CD14-positive monocyte (primary cell): ENCODE data around the gene CEP44. TPM values are rescaled to one million over a fixed set of nuclear protein-coding genes. Genes with fewer than 3 reads are reported as not detected.
"Not testable (repeated sequence)": the region's sequence is repeated elsewhere in the genome, so short reads cannot be mapped to it uniquely, and the experiment has no call there.

Source experiments
- DNase-seq, 3 donors: peaks; one replicate each; pipeline ENCODE4 v3.0.0-alpha.2; 2011 to 2022
- H2AFZ ChIP-seq: 2 replicates; pipeline ENCODE4 v1.6.0; 2012; ENCODE audit warnings: mild to moderate bottlenecking, low read depth, low read length, inconsistent platforms; ENCODE audit not compliant: insufficient read depth, poor library complexity, severe bottlenecking
- H3K27ac ChIP-seq, 2 donors: 1 replicate in 1 of 2; 2 replicates in 1 of 2; pipeline ENCODE4 v1.5.1; 2012 to 2013; ENCODE audit warnings: low read length in 2 of 2, control low read depth in 1 of 2, inconsistent platforms in 1 of 2, low read depth in 1 of 2, mild to moderate bottlenecking in 1 of 2
- H3K27me3 ChIP-seq, 2 donors: one replicate each; pipeline versions ENCODE4 v1.6.0 to v1.6.1; 2011 to 2013; ENCODE audit warnings: low read length in 2 of 2; ENCODE audit not compliant: control insufficient read depth in 2 of 2, insufficient read depth in 2 of 2
- H3K36me3 ChIP-seq, 2 donors: replicated peaks in 1 of 2; 1 replicate in 1 of 2; 2 replicates in 1 of 2; pipeline versions ENCODE4 v1.5.1 to v1.6.1; 2012 to 2013; ENCODE audit warnings: low read length in 2 of 2, control low read depth in 1 of 2, inconsistent platforms in 1 of 2, mild to moderate bottlenecking in 1 of 2; ENCODE audit not compliant: insufficient read depth in 2 of 2, control insufficient read depth in 1 of 2
- H3K4me1 ChIP-seq, 2 donors: 1 replicate in 1 of 2; 2 replicates in 1 of 2; pipeline versions ENCODE4 v1.5.1 to v1.6.1; 2012 to 2013; ENCODE audit warnings: low read length in 2 of 2, control low read depth in 1 of 2, inconsistent platforms in 1 of 2, mild to moderate bottlenecking in 1 of 2, moderate library complexity in 1 of 2; ENCODE audit not compliant: insufficient read depth in 2 of 2, control insufficient read depth in 1 of 2
- H3K4me2 ChIP-seq: replicated peaks from 2 replicates; pipeline ENCODE3; 2012; ENCODE audit warnings: low read length, moderate library complexity, mild to moderate bottlenecking; ENCODE audit not compliant: poor library complexity, severe bottlenecking; ENCODE audit errors: extremely low read depth
- H3K4me3 ChIP-seq, 3 experiments: fragments of 200-600 bp in 1 of 3; sonication (generic) in 1 of 3; replicated peaks in 1 of 3; 1 replicate in 2 of 3; 2 replicates in 1 of 3; pipeline ENCODE4 v1.5.1; 2011 to 2013; ENCODE audit warnings: low read length in 3 of 3, mild to moderate bottlenecking in 3 of 3, control low read depth in 2 of 3, low read depth in 2 of 3, inconsistent platforms in 1 of 3, moderate library complexity in 1 of 3
- H3K79me2 ChIP-seq: 2 replicates; pipeline ENCODE4 v1.6.0; 2012; ENCODE audit warnings: mild to moderate bottlenecking, control low read depth, inconsistent platforms, low read length, moderate library complexity; ENCODE audit not compliant: insufficient read depth
- H3K9ac ChIP-seq: 2 replicates; pipeline ENCODE4 v1.6.0; 2017; ENCODE audit warnings: low read length, mild to moderate bottlenecking; ENCODE audit not compliant: insufficient read depth, poor library complexity, severe bottlenecking
- H3K9me3 ChIP-seq, 2 donors: replicated peaks in 1 of 2; 1 replicate in 1 of 2; 2 replicates in 1 of 2; pipeline versions ENCODE4 v1.5.1 to v1.6.1; 2012 to 2013; ENCODE audit warnings: low read length in 2 of 2, control low read depth in 1 of 2; ENCODE audit not compliant: control insufficient read depth in 1 of 2, insufficient read depth in 1 of 2
- H4K20me1 ChIP-seq: 2 replicates; pipeline ENCODE4 v1.6.0; 2012; ENCODE audit warnings: mild to moderate bottlenecking, low read length, control low read depth, moderate library complexity; ENCODE audit not compliant: insufficient read depth
- H3K27ac Mint-ChIP-seq, 7 donors: one replicate each; pipeline ENCODE4 v1.8.0; 2020; ENCODE audit warnings: mild to moderate bottlenecking in 7 of 7, mixed read lengths in 7 of 7, moderate library complexity in 6 of 7, inconsistent platforms in 2 of 7
- H3K27me3 Mint-ChIP-seq, 3 donors: one replicate each; pipeline ENCODE4 v1.8.0; 2021 to 2022; ENCODE audit warnings: low read depth in 3 of 3, mild to moderate bottlenecking in 3 of 3, mixed read lengths in 3 of 3, moderate library complexity in 3 of 3, inconsistent platforms in 1 of 3
- H3K36me3 Mint-ChIP-seq, 2 donors: one replicate each; pipeline ENCODE4 v1.8.0; 2020; ENCODE audit warnings: mixed read lengths in 2 of 2, inconsistent platforms in 1 of 2, mild to moderate bottlenecking in 1 of 2
- H3K4me1 Mint-ChIP-seq: one replicate; pipeline ENCODE4 v1.8.0; 2020; ENCODE audit warnings: mild to moderate bottlenecking, mixed read lengths
- H3K4me3 Mint-ChIP-seq, 2 donors: one replicate each; pipeline ENCODE4 v1.8.0; 2020; ENCODE audit warnings: mild to moderate bottlenecking in 2 of 2, mixed read lengths in 2 of 2, moderate library complexity in 1 of 2
- H3K9me3 Mint-ChIP-seq, 7 donors: one replicate each; pipeline ENCODE4 v1.8.0; 2020 to 2022; ENCODE audit warnings: mixed read lengths in 7 of 7, mild to moderate bottlenecking in 6 of 7, moderate library complexity in 6 of 7, inconsistent platforms in 2 of 7
- CTCF ChIP-seq: fragments of 200-600 bp; IDR thresholded peaks from one replicate; pipeline ENCODE4 v1.8.0; 2022; ENCODE audit warnings: antibody characterized with exemption, mild to moderate bottlenecking
- WGBS: methylation state at CpG from one replicate; pipeline ENCODE4 v1.1.5; 2013; ENCODE audit warnings: missing lambda C conversion rate; ENCODE audit not compliant: insufficient coverage; 5-methylcytosine and 5-hydroxymethylcytosine counted together
- intact Hi-C, 2 donors: fragments of 100-400 bp; cut with micrococcal nuclease; formaldehyde crosslinking; loops; one replicate each; pipeline versions ENCODE4 v1.15.0 to v1.15.1; 2023
- polyA plus RNA-seq, 3 donors: library from polyadenylated mRNA; depleted of rRNA in 1 of 3; unstranded in 2 of 3; stranded (reverse) in 1 of 3; fragments of 300-500 nt in 2 of 3; fragments of >200 nt in 1 of 3; fragmentation: Illumina TruSeq in 2 of 3; gene quantifications; 1 replicate in 2 of 3; 2 replicates in 1 of 3; pipeline ENCODE4 v1.2.3, GENCODE V29; 2012 to 2021

CEP44 gene
- polyA plus RNA-seq, 3 donors = 1.9 to 3.3 (median 2.2) TPM

GRCh38 chr4:174377613-174378012 is 93.9 kb downstream of the CEP44 start:
- no CpG with 5 or more reads among the region's 2 CpGs for WGBS
- no peak for DNase-seq

GRCh38 chr4:174378951-174379350 is 95.2 kb downstream of the CEP44 start:
- H3K4me2 ChIP-seq = no peak overlapping the region
- no peaks in the 10 kb centered on the region for H3K4me1 Mint-ChIP-seq
- no peak overlapping the region for H3K4me3 ChIP-seq
- intact Hi-C loops = no loop called here
- H3K9ac ChIP-seq = no peak overlapping the region
- no peak for TF ChIP-seq CTCF
- no peaks in the 10 kb centered on the region for H4K20me1 ChIP-seq
- H3K4me3 Mint-ChIP-seq = no peak overlapping the region
- no peak overlapping the region for H3K27ac ChIP-seq
- WGBS = 100% methylated on average over 1 of the region's 2 CpGs
- no peaks in the 10 kb centered on the region for H3K4me1 ChIP-seq
- peaks cover 0 to 2% (median 0%) of the 10 kb centered on the region in 7 donors for H3K9me3 Mint-ChIP-seq
- H2AFZ ChIP-seq = no peak overlapping the region
- H3K36me3 ChIP-seq = no peaks in the 10 kb centered on the region
- no peak overlapping the region for H3K27ac Mint-ChIP-seq
- DNase-seq = no peak
- no peaks in the 10 kb centered on the region for H3K79me2 ChIP-seq
- no peaks in the 10 kb centered on the region for H3K9me3 ChIP-seq
- H3K36me3 Mint-ChIP-seq = no peaks in the 10 kb centered on the region
- no peaks in the 10 kb centered on the region for H3K27me3 ChIP-seq
- H3K27me3 Mint-ChIP-seq = peaks cover 0 to 3% (median 1%) of the 10 kb centered on the region in 3 donors

More at GRCh38 chr4:174377613-174378012, 93.9 kb downstream of the CEP44 start:
- no peaks in the 10 kb centered on the region for H3K79me2 ChIP-seq
- H3K27ac Mint-ChIP-seq = no peak overlapping the region
- TF ChIP-seq CTCF = no peak
- no peak overlapping the region for H2AFZ ChIP-seq
- H3K27me3 ChIP-seq = no peaks in the 10 kb centered on the region
- no peaks in the 10 kb centered on the region for H3K4me1 ChIP-seq
- peaks cover 0 to 2% (median 0%) of the 10 kb centered on the region in 7 donors for H3K9me3 Mint-ChIP-seq
- H3K9me3 ChIP-seq = no peaks in the 10 kb centered on the region
- intact Hi-C loops = no loop called here
- no peak overlapping the region for H3K9ac ChIP-seq
- H4K20me1 ChIP-seq = no peaks in the 10 kb centered on the region
- no peaks in the 10 kb centered on the region for H3K36me3 Mint-ChIP-seq
- no peak overlapping the region for H3K4me3 Mint-ChIP-seq
- no peaks in the 10 kb centered on the region for H3K36me3 ChIP-seq
- H3K27me3 Mint-ChIP-seq = peaks cover 0 to 1% (median 1%) of the 10 kb centered on the region in 3 donors
- no peak overlapping the region for H3K4me3 ChIP-seq
- H3K4me1 Mint-ChIP-seq = no peaks in the 10 kb centered on the region
- no peak overlapping the region for H3K4me2 ChIP-seq
- H3K27ac ChIP-seq = no peak overlapping the region

GRCh38 chr4:174380206-174380605 is 96.5 kb downstream of the CEP44 start:
- H3K27me3 ChIP-seq, H3K36me3 Mint-ChIP-seq, H4K20me1 ChIP-seq, H3K9me3 ChIP-seq, H3K36me3 ChIP-seq, H3K27ac ChIP-seq, H3K4me2 ChIP-seq, H3K9ac ChIP-seq, intact Hi-C loops, H3K4me3 Mint-ChIP-seq, H3K4me3 ChIP-seq, DNase-seq, H3K4me1 ChIP-seq, H3K79me2 ChIP-seq, H2AFZ ChIP-seq, H3K4me1 Mint-ChIP-seq, H3K27ac Mint-ChIP-seq, H3K9me3 Mint-ChIP-seq, H3K27me3 Mint-ChIP-seq: not testable (repeated sequence)
- no CpG with 5 or more reads among the region's 4 CpGs for WGBS
